ENCODE results near the gene P2RY4. TPM values are rescaled to one million over a fixed set of nuclear protein-coding genes. Genes with fewer than 3 reads are reported as not detected.

Gene P2RY4
- total and polyA plus RNA-seq, 2 of the 4 experiments (the other 2 are of a cell fraction): 0.14 TPM; not detected in 1

DNA sequence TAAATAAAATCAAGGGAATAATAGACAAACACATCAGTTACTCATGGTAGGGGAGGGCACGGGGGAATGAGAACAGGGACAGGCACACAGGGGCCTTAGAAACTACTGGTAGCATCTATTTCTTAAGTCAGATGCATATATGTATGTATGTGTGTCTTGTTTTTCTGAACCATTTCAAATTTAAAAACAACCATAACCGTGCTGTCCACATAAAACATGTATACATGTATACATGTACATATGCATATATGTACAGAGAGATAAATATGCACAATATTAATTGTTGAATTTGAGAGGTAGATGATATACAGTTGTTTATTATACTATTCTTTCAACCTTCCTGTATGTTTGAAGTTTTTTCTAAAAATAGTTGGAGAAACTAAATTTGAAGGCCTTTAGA, 33.3 kb downstream of the P2RY4 start:
- Histone ChIP-seq H2BK120ac (ENCODE audit: low read depth, low read length) (no peak overlapping the region), H3K4me2 (ENCODE audit: low read depth, low read length) (no peak overlapping the region), H3K36me3 (ENCODE audit: control insufficient read depth, insufficient read depth, low read length) (no peaks in the 10 kb centered on the region), H3K9ac (ENCODE audit: low read depth, low read length) (no peak overlapping the region), H3K18ac (ENCODE audit: low read depth, low read length) (no peak overlapping the region), H4K8ac (ENCODE audit: low read depth in 2 of 2, low read length in 2 of 2) (no peak overlapping the region), H3K4ac (ENCODE audit: low read depth, low read length) (no peak overlapping the region), H3K56ac (ENCODE audit: extremely low read depth, insufficient read depth, low read length) (no peak overlapping the region), H2AFZ (replicated peaks; ENCODE audit: low read length, poor library complexity) (no peak overlapping the region), H3K27ac (ENCODE audit: insufficient read depth, low read length) (no peak overlapping the region), H2AK5ac (ENCODE audit: low read depth, low read length) (no peak overlapping the region), H2BK20ac (ENCODE audit: low read depth, low read length) (no peak overlapping the region), H2AK9ac (replicated peaks; ENCODE audit: low read depth, low read length, poor library complexity) (no peak overlapping the region), H3K79me1 (ENCODE audit: low read depth in 1 of 2, low read length in 2 of 2) (no peaks in the 10 kb centered on the region), H3K4me1 (ENCODE audit: control insufficient read depth, insufficient read depth, low read length) (no peaks in the 10 kb centered on the region), H3K9me3 (ENCODE audit: control insufficient read depth, insufficient read depth, low read length) (no peaks in the 10 kb centered on the region), H3K23ac (ENCODE audit: low read depth, low read length) (no peak overlapping the region), H3K9me1 (ENCODE audit: insufficient read depth, low read length) (no peaks in the 10 kb centered on the region), H4K5ac (ENCODE audit: low read depth, low read length) (no peak overlapping the region), H4K91ac (ENCODE audit: insufficient read depth, low read depth, low read length) (no peak overlapping the region), H3K4me3 (ENCODE audit: insufficient read depth, low read depth, low read length) (no peak overlapping the region), H2BK5ac (ENCODE audit: low read depth, low read length, poor library complexity, severe bottlenecking) (no peak overlapping the region), H3K27me3 (ENCODE audit: control insufficient read depth, insufficient read depth, low read length) (peaks cover 3% of the 10 kb centered on the region), H3K14ac (replicated peaks; ENCODE audit: low read depth, low read length) (no peak overlapping the region), H2BK15ac (ENCODE audit: low read depth, low read length) (no peak overlapping the region), H4K20me1 (ENCODE audit: insufficient read depth, low read length) (no peaks in the 10 kb centered on the region)
- WGBS, 2 experiments (ENCODE audit: extremely low coverage in 2 of 2, insufficient read length in 1 of 2): no CpG with 5 or more reads among the region's 2 CpGs
- POLR2A ChIA-PET (ENCODE audit: unreplicated experiment): no interaction called here
- DNase-seq (no peak), ATAC-seq (ENCODE audit: low read depth) (no peak)
- CTCF ChIA-PET: no interaction called here
- intact Hi-C loops (cut with micrococcal nuclease): no loop called here
- in situ Hi-C loops (cut with MboI; ENCODE audit: low sequenced_read_pairs): no loop called here
- dilution Hi-C loops (cut with HindIII; ENCODE audit: low sequenced_read_pairs, unreplicated experiment): no loop called here
- no TSS peak for BruUV-seq (replicated peaks)
- TF ChIP-seq BHLHE40 (IDR thresholded peaks at IDR 0.05; ENCODE audit: low read depth, low read length) (no peak), NFE2L2 (IDR thresholded peaks at IDR 0.05; ENCODE audit: low read depth, low read length) (no peak), POLR2A (IDR thresholded peaks at IDR 0.05; ENCODE audit: low read depth, low read length) (no peak), CEBPB (IDR thresholded peaks at IDR 0.05; ENCODE audit: low read depth, low read length) (no peak), MAZ (IDR thresholded peaks at IDR 0.05; ENCODE audit: borderline replicate concordance, low read depth, low read length) (no peak), FOS (IDR thresholded peaks at IDR 0.05; ENCODE audit: low read depth, low read length) (no peak), SMC3 (IDR thresholded peaks at IDR 0.05; ENCODE audit: low read depth, low read length) (no peak)
- TF ChIP-seq, protein P1, sequence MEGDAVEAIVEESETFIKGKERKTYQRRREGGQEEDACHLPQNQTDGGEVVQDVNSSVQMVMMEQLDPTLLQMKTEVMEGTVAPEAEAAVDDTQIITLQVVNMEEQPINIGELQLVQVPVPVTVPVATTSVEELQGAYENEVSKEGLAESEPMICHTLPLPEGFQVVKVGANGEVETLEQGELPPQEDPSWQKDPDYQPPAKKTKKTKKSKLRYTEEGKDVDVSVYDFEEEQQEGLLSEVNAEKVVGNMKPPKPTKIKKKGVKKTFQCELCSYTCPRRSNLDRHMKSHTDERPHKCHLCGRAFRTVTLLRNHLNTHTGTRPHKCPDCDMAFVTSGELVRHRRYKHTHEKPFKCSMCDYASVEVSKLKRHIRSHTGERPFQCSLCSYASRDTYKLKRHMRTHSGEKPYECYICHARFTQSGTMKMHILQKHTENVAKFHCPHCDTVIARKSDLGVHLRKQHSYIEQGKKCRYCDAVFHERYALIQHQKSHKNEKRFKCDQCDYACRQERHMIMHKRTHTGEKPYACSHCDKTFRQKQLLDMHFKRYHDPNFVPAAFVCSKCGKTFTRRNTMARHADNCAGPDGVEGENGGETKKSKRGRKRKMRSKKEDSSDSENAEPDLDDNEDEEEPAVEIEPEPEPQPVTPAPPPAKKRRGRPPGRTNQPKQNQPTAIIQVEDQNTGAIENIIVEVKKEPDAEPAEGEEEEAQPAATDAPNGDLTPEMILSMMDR (conservative IDR thresholded peaks at IDR 0.05; ENCODE audit: low read depth, low read length): no peak
- TF ChIP-seq, protein P2, sequence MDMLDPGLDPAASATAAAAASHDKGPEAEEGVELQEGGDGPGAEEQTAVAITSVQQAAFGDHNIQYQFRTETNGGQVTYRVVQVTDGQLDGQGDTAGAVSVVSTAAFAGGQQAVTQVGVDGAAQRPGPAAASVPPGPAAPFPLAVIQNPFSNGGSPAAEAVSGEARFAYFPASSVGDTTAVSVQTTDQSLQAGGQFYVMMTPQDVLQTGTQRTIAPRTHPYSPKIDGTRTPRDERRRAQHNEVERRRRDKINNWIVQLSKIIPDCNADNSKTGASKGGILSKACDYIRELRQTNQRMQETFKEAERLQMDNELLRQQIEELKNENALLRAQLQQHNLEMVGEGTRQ (IDR thresholded peaks at IDR 0.05; ENCODE audit: low read depth, low read length): no peak

Data from IMR-90 (cell line).